ENCODE measurements around the gene METRNL.

The METRNL gene

DNA sequence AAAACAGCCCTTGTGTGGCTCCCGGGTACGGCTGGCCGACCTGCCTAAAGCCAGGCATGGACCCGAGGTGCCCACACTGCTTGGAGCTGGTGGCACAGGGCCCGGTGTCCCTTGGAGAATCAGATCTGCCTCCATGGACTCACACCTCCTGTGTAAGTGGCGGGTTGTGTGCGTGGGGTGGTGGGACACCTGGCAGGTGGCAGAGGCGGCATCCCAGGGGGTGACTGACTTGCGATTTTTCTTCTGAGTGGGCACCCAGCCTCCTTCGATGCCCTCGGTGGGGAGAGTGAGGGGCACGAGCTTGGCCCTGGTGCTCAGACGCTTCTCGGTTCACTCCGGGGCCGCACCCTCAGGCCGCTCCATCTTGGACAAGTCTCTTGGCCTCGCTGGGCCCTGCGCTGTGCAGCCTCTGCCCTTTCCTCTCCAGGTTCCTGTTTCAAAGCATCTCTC is 35.8 kb downstream of the METRNL start:
- no peak for DNase-seq (ENCODE audit: extremely low read depth, low read depth)
- TF ChIP-seq, protein P1, sequence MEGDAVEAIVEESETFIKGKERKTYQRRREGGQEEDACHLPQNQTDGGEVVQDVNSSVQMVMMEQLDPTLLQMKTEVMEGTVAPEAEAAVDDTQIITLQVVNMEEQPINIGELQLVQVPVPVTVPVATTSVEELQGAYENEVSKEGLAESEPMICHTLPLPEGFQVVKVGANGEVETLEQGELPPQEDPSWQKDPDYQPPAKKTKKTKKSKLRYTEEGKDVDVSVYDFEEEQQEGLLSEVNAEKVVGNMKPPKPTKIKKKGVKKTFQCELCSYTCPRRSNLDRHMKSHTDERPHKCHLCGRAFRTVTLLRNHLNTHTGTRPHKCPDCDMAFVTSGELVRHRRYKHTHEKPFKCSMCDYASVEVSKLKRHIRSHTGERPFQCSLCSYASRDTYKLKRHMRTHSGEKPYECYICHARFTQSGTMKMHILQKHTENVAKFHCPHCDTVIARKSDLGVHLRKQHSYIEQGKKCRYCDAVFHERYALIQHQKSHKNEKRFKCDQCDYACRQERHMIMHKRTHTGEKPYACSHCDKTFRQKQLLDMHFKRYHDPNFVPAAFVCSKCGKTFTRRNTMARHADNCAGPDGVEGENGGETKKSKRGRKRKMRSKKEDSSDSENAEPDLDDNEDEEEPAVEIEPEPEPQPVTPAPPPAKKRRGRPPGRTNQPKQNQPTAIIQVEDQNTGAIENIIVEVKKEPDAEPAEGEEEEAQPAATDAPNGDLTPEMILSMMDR (IDR thresholded peaks at IDR 0.05; ENCODE audit: low read depth, low read length): no peak

GRCh38 chr17:83115832-83116231 is 36.4 kb downstream of the METRNL start:
- no peak for DNase-seq (ENCODE audit: extremely low read depth, low read depth)
- TF ChIP-seq, protein P1 (IDR thresholded peaks at IDR 0.05; ENCODE audit: low read depth, low read length): no peak

GRCh38 chr17:83116311-83116771 is 36.9 kb downstream of the METRNL start:
- TF ChIP-seq, protein P1 (IDR thresholded peaks at IDR 0.05; ENCODE audit: low read depth, low read length): no peak

DNA sequence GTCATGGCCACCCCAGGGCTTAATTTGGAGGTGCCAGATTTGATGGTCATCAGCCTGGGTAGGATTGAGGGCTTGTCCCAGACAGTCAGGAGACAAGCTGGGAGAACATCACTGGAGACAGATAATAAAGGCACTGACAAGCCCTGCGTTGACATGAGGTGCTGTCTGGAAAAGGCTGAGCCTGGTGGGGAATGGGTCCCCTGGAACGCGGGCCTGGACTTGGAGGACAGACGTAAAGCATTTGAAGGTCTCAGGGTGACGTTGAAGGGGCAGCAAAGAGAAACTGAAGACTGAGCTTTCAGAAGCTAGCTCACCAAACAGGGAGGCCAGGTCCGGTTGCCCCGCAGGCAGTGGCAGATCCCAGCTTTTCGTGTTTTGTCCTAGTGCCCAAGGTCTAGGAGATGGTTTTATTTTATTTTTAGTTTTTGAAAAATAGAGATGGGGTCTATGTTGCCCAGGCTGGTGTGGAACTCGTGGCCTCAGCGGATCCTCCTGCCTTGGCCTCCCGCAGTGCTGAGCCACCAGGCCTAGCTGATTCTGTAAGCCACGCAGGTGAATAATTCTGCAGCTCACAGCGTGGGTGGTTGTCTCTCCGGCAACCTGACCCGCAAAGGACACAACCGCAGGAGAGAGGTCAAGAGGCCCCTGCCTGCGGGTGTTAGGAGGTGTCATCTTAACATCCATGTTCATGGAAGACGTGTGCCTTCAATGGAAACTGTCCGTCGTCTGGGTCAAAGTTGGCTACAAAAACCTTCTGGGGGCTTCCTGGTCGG is 37.6 kb downstream of the METRNL start:
- TF ChIP-seq, protein P1 (IDR thresholded peaks at IDR 0.05; ENCODE audit: low read depth, low read length): no peak
- no peak for DNase-seq (ENCODE audit: extremely low read depth, low read depth)

More at GRCh38 chr17:83116311-83116771, 36.9 kb downstream of the METRNL start:
- DNase-seq (ENCODE audit: extremely low read depth, low read depth): no peak

DNA sequence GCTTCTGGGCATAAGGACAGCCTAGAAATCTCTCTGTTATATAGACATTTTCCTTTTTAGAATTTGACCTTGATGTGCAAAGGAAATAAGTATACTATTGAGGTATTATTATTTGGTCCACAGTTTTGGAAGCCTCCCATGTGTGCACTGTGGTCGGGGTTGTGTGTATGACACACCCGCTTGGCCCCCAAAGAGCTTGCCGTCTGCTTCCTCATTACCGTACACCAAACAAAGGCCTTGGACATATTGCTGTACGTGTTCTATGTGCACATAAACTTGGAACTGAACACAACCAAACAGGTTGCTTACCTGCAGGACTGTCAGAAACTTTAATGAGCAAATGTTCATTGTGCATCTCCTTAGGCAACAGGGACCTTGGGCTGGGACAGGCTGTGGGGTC is 38.2 kb downstream of the METRNL start:
- DNase-seq (ENCODE audit: extremely low read depth, low read depth): no peak
- TF ChIP-seq, protein P1 (IDR thresholded peaks at IDR 0.05; ENCODE audit: low read depth, low read length): no peak

- TF ChIP-seq, protein P1 (IDR thresholded peaks at IDR 0.05; ENCODE audit: low read depth, low read length): no peak
- DNase-seq (ENCODE audit: extremely low read depth, low read depth): no peak
Measured at GRCh38 chr17:83118071-83118841, 38.8 kb downstream of the METRNL start.

Data from AG09319 (cell line).